DOHH2 (cell line): ENCODE results near the gene SLC44A1.

Source experiments
- H3F3A ChIP-seq: fragments of 200-600 bp; sonication (generic), shearing (Covaris generic); 2 replicates; pipeline ENCODE4 v1.6.0; 2016; ENCODE audit warnings: antibody characterized with exemption, mild to moderate bottlenecking; ENCODE audit not compliant: control insufficient read depth, insufficient read depth
- H3K27ac ChIP-seq: fragments of 200-600 bp; sonication (generic); 2 replicates; pipeline ENCODE4 v1.5.1; 2014; ENCODE audit warnings: low read depth, mild to moderate bottlenecking, low read length, moderate library complexity
- H3K27me3 ChIP-seq: fragments of 200-600 bp; sonication (generic); 2 replicates; pipeline ENCODE4 v1.6.1; 2014; ENCODE audit warnings: mild to moderate bottlenecking, low read length, mixed read lengths; ENCODE audit not compliant: control insufficient read depth
- H3K36me3 ChIP-seq: fragments of 200-600 bp; sonication (generic); 2 replicates; pipeline ENCODE4 v1.6.1; 2014; ENCODE audit warnings: mild to moderate bottlenecking, low read length, moderate library complexity, mixed read lengths; ENCODE audit not compliant: control insufficient read depth
- H3K4me1 ChIP-seq: fragments of 200-600 bp; sonication (generic); 2 replicates; pipeline ENCODE4 v1.6.1; 2014; ENCODE audit warnings: mild to moderate bottlenecking, low read length, mixed read lengths; ENCODE audit not compliant: control insufficient read depth
- H3K4me2 ChIP-seq: fragments of 200-600 bp; sonication (generic); 2 replicates; pipeline ENCODE4 v1.6.0; 2014; ENCODE audit warnings: mild to moderate bottlenecking, low read length, moderate library complexity
- H3K4me3 ChIP-seq: fragments of 200-600 bp; sonication (generic); 2 replicates; pipeline ENCODE4 v1.5.1; 2014; ENCODE audit warnings: mild to moderate bottlenecking, low read length, mixed read lengths
- H3K79me2 ChIP-seq: fragments of 200-600 bp; sonication (generic); 2 replicates; pipeline ENCODE4 v1.6.1; 2014; ENCODE audit warnings: mild to moderate bottlenecking, low read length, mixed read lengths; ENCODE audit not compliant: control insufficient read depth
- H3K9me2 ChIP-seq: fragments of 200-600 bp; sonication (generic); replicated peaks from 2 replicates; pipeline ENCODE4 v1.6.1; 2014; ENCODE audit warnings: mild to moderate bottlenecking, low read length, mixed read lengths; ENCODE audit not compliant: control insufficient read depth
- H3K9me3 ChIP-seq: fragments of 200-600 bp; sonication (generic); 2 replicates; pipeline ENCODE4 v1.6.1; 2014; ENCODE audit warnings: antibody characterized with exemption, low read length, mixed read lengths; ENCODE audit not compliant: control insufficient read depth, insufficient read depth
- H4K20me1 ChIP-seq: fragments of 200-600 bp; sonication (generic); 2 replicates; pipeline ENCODE4 v1.6.0; 2014; ENCODE audit warnings: low read depth, mild to moderate bottlenecking, antibody characterized with exemption, low read length, moderate library complexity; ENCODE audit not compliant: control insufficient read depth, insufficient read depth
- EZH2phosphoT487 ChIP-seq: fragments of 200-600 bp; sonication (generic); IDR thresholded peaks from 2 replicates; pipeline ENCODE4 v1.6.1; 2017; ENCODE audit warnings: borderline replicate concordance, mild to moderate bottlenecking, antibody characterized with exemption, low read length, moderate library complexity, mixed read lengths
- TF ChIP-seq, protein P1 (sequence below): fragments of 200-600 bp; sonication (generic); IDR thresholded peaks from one replicate; pipeline ENCODE4 v1.5.1; 2014; ENCODE audit warnings: antibody characterized with exemption, mild to moderate bottlenecking, low read depth, low read length; ENCODE audit not compliant: poor library complexity, severe bottlenecking

The SLC44A1 gene

DNA sequence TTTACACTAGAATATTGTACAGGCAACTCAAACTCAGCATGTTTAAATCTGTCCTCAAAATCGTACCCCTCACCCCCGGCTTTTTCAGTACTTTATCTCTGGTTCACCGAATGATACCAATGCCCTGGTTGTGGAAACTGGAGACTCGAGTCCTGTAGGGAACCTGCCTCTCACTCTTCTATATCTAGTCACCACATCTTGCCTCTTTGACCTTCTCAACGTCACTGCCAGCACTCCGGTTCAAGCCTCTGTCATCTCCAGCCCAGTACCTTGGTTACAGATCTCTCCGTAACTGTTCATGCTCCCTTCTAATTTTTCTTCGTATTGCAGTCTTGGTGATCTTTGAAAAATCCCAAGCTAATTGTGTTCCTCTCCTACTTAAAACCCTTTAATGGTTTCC lies 6.7 kb downstream of the SLC44A1 start:
- Histone ChIP-seq H3K27me3 (no peaks in the 10 kb centered on the region), H3K4me3 (no peak overlapping the region), H3K27ac (no peak overlapping the region), H4K20me1 (peaks cover 6% of the 10 kb centered on the region; the same call in 1 of the 2 replicates), H3K36me3 (no peaks in the 10 kb centered on the region), H3K9me2 (no peaks in the 10 kb centered on the region), H3F3A (peaks cover 4% of the 10 kb centered on the region), H3K4me2 (no peak overlapping the region), H3K79me2 (peaks cover 83% of the 10 kb centered on the region), H3K9me3 (no peaks in the 10 kb centered on the region), H3K4me1 (peaks cover 22% of the 10 kb centered on the region)
- TF ChIP-seq, protein P1, sequence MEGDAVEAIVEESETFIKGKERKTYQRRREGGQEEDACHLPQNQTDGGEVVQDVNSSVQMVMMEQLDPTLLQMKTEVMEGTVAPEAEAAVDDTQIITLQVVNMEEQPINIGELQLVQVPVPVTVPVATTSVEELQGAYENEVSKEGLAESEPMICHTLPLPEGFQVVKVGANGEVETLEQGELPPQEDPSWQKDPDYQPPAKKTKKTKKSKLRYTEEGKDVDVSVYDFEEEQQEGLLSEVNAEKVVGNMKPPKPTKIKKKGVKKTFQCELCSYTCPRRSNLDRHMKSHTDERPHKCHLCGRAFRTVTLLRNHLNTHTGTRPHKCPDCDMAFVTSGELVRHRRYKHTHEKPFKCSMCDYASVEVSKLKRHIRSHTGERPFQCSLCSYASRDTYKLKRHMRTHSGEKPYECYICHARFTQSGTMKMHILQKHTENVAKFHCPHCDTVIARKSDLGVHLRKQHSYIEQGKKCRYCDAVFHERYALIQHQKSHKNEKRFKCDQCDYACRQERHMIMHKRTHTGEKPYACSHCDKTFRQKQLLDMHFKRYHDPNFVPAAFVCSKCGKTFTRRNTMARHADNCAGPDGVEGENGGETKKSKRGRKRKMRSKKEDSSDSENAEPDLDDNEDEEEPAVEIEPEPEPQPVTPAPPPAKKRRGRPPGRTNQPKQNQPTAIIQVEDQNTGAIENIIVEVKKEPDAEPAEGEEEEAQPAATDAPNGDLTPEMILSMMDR, result no peak
- no peak for TF ChIP-seq EZH2phosphoT487

DNA sequence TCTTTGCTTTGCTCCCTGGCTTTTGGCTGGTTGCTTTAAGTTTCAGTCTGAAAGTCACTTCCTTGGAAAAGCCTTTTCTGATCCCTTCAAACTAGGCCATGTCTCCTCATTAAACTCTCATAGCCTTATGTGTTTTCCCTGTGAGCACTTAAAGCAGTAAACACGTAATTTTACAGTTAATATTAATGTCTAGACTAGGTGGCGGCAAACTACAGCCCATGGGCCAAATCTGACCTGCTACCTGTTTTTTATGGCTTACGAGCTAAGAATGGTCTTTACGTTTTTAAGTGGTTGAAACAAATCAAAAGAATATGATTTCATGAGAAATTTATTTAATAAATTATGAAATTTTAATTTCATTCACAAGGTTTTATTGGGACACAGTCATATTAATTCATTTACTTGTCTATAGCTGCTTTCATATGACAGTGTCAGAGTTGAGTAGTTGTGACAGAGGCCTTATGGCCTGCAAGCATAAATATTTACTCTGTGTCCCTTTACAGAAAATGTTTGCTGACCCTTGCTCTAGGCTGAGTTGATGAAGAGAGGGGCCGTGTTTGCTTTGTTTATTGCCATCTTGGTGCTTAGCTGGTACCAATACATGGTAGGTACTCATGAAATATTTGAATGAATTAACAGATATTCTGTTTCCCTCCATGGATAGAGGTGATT lies 7.4 kb downstream of the SLC44A1 start:
- Histone ChIP-seq H3F3A (peaks cover 3% of the 10 kb centered on the region), H3K9me2 (no peaks in the 10 kb centered on the region), H3K4me3 (no peak overlapping the region), H3K4me2 (no peak overlapping the region), H3K27ac (no peak overlapping the region), H3K79me2 (peaks cover 76% of the 10 kb centered on the region), H3K27me3 (no peaks in the 10 kb centered on the region), H3K4me1 (peaks cover 15% of the 10 kb centered on the region), H4K20me1 (peaks cover 4% of the 10 kb centered on the region; the same call in 1 of the 2 replicates), H3K9me3 (no peaks in the 10 kb centered on the region), H3K36me3 (no peaks in the 10 kb centered on the region)
- TF ChIP-seq, protein P1, result no peak
- no peak for TF ChIP-seq EZH2phosphoT487

DNA sequence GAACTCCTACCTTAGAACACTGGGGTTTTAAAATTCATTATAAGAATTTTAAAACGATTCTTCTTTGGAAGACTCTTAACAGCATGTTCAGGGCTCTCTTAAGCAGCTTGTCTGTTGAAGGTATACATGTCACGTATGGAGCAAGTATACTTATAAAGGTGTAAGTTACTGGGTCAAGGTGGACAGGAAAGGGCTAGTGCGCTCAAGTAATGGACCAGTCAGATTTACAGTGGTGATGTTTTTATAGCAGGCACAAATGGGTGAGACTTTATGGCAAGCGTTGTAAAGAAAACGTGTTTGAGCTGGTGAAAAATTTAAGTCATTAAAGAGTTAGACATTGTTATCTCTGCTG lies 7.9 kb downstream of the SLC44A1 start:
- Histone ChIP-seq H3K27ac (no peak overlapping the region), H3K9me2 (no peaks in the 10 kb centered on the region), H3K27me3 (no peaks in the 10 kb centered on the region), H3K4me2 (no peak overlapping the region), H3K4me3 (no peak overlapping the region), H3K4me1 (peaks cover 16% of the 10 kb centered on the region), H4K20me1 (no peaks in the 10 kb centered on the region), H3F3A (peaks cover 3% of the 10 kb centered on the region), H3K36me3 (no peaks in the 10 kb centered on the region), H3K9me3 (no peaks in the 10 kb centered on the region), H3K79me2 (peaks cover 73% of the 10 kb centered on the region)
- TF ChIP-seq EZH2phosphoT487, result no peak
- TF ChIP-seq, protein P1, result no peak
